ENCODE data around the gene OAS3.
"Not testable (repeated sequence)": the region's sequence is repeated elsewhere in the genome, so short reads cannot be mapped to it uniquely, and the experiment has no call there.

OAS3 gene

DNA sequence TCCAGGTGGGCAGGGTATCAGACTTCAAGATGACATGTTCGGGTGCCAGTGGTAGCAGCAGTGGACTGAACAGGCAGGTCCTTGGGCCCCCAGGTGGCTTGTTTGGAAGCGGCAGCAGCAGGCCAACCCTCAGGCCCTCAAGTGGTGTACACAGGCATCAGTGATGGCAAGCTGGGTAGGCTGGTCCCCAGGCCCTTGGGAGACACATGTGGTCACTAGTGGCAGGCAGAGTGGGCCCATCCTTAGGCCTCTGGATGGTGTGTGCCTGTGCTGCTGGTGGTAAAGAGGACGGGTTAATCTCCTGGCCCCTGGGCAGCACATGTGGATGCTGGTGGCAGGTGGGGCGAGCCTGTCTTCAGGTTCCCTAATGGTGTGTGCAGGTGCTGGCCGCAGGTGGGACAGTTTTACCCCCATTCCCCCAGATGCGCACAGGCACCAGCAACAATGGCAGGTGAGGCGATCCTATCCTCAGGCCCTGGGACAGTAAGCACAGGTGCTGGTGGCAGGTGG lies 48.1 kb downstream of the OAS3 start:
- no peak for DNase-seq

DNA sequence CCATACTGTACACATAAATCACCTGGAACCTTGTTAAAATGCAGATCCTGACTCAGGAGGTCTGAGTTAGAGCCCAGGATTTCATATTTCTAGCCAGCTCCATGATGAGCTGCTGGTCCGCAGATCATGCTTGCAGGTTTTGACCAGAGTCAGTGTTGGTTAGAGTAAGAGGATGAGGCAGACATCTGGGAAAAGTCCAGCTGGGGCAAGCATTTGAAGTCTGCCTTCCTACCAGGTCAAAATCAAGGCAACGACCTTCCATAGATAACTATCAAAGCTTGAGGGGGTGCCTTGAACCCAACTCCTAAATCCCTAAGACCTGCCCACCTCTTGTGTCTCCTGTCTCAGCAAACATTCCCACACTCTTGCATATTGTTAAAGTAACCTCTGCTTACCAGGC lies 49.3 kb downstream of the OAS3 start:
- no peak for DNase-seq

GRCh38 chr12:112988224-112988623 lies 50.0 kb downstream of the OAS3 start:
- no peak for DNase-seq

GRCh38 chr12:112988823-112989385 lies 50.6 kb downstream of the OAS3 start:
- not testable (repeated sequence) for DNase-seq

DNA sequence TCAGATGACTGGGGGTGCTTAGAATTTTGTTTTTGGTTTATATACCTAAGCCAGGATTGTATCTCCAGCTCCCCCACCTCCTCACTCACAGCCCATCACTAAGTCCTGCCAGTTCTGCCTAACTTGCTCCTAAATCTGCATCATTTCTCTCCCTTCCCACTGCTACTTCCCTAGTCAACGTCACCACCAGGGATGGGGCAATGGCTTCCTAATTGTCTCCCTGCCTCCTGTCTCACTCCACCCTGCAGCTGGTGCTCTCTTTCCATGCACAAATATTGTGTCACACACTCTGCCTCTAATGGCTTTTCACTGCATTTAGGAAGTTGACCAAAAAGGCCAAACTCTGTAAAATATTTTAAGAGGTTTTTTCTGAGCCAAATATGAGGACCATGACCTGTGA lies 51.5 kb downstream of the OAS3 start:
- no peak for DNase-seq

- DNase-seq = peak; percentile 16
Measured at GRCh38 chr12:112992541-112993398, 54.5 kb downstream of the OAS3 start.

- DNase-seq = no peak
Measured at GRCh38 chr12:112995008-112995407, 56.7 kb downstream of the OAS3 start.

DNA sequence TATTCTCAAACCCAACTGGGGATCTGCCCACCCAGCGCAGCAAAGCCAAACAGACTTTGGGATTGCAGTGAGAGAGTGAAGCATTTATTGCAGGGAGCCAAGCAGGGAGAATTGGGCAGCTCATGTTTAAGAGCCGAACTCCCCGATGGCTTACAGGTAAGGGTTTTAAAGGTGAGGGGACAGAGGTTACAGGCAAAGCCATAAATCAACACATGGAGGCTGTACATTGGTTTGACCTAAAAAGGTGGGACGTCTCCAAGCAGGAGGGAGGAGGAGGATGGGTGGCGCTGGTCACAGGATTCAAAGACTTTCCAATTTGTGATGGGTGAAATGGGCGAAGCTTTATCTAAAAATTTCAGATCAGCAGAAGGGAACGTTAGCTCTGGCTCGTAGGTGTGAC lies 58.2 kb downstream of the OAS3 start:
- DNase-seq = no peak

GRCh38 chr12:112997506-112997905 lies 59.2 kb downstream of the OAS3 start:
- no peak for DNase-seq

- no peak for DNase-seq
Measured at GRCh38 chr12:112998987-112999767, 60.9 kb downstream of the OAS3 start.

DNA sequence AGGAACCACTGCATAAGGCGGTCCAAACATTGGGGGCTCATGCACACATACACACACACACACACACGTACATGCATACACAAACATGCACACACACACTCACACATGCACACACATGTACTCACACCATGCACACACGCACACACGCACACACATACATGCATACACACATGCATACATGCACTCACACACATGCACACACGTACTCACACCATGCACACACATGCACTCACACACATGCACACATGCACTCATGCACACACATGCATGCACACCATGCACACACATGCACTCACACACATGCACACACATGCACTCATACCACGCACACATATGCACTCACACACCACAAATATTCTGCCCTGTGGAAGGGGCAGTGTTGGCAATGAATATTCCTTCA lies 62.2 kb downstream of the OAS3 start:
- DNase-seq = no peak

DNA sequence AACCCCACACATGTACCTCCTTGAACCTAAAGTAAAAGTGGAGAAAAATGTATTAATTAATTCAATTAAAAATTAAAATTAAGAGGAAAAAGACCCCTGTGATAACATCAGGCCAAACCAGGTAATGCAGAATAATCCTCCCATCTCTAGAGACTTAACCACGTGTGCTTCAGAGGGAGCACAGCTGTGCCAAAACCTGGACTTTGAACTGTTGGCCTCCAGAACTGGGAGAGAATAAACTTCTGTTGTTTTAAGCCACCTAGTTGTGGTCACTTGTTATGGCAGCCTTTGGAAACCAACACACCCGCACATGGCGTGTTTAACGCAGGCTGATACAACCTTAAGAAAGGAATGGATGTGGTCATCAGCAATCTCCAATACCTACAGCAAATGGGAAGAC lies 63.9 kb downstream of the OAS3 start:
- DNase-seq = no peak

- no peak for DNase-seq
Measured at GRCh38 chr12:113002676-113003075, 64.4 kb downstream of the OAS3 start.

DNA sequence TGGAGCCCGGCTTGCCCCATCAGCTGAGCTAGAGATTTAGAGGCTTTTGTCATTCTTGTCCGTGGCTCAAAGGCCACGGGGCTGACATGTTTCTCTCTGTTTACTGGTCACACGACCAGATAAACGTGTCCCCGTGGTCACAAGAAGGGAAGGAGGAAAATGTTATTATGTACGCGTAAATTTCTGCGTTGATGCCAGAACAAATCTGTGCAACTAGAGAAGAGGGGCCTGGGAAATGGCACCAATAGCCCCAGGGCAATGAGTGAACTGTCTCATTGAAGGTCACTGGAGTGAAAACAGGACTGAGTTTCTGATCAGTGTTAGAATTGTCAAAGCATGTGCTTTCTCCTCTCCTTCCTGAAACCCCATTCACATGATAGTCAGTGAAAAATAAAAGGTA lies 65.4 kb downstream of the OAS3 start:
- no peak for DNase-seq

GRCh38 chr12:113005762-113006161 lies 67.5 kb downstream of the OAS3 start:
- no peak for DNase-seq

- DNase-seq = no peak
Measured at GRCh38 chr12:113006206-113006605, 67.9 kb downstream of the OAS3 start.

DNA sequence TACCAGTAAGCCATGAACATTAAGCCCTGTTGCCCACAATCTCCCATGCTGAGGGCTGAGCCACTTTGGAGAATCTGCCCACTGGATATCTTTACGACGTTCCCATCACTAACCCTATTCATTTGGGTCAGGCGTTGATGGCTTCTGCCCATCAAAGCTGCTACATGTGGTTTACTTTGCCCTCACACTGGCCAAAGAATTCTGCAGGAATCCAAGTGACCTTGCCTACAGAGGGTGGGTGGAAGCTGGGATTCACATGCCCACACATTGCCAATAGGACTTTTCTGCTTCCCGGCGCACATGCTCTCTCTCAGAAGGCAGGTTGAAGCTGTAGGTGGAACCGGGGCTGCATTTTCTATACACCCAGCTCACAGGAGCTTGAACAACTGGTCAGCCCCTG lies 68.4 kb downstream of the OAS3 start:
- DNase-seq = no peak

- DNase-seq = no peak
Measured at GRCh38 chr12:113007166-113007565, 68.9 kb downstream of the OAS3 start.

DNA sequence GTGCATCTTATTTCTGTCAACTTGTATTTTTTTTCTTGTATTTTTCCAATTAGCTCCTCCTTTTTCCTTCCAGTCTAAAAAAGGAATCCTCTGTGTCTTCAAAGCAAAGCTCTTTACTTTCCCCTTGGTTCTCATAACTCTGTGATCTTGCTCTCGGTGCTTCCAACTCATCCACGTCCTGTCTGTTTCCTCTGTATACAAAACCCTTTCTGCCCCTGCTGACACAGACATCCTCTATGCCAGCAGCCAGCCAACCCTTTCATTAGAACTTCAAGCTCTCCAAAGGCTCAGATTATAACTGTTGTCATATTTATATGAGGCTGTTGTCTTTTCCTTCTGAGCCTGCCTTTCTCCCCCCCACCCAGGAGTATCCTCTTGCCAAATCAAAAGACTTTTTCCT lies 72.4 kb downstream of the OAS3 start:
- no peak for DNase-seq

DNA sequence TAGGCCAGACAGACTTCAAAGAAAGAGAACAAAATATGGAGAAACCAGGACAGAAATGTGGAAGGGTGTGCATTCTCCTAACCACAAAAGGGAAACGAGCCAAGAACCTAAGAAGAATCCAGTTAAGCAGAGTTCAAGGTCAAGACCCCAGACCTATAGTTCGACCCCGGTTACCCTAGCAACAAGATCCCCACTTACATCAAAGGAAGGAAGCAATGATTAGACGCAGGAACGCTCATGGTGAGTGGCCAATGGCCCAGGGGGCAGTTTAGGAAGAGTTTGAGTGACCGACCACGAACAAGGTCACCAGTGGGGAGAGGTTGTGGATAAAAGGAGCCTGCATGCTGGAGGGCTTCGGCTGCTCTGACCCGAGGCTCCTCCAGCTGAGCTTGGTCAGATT lies 76.3 kb downstream of the OAS3 start:
- DNase-seq = no peak

GRCh38 chr12:113016796-113017195 lies 78.5 kb downstream of the OAS3 start:
- DNase-seq = no peak

- DNase-seq = no peak
Measured at GRCh38 chr12:113019025-113019424, 80.8 kb downstream of the OAS3 start.

DNA sequence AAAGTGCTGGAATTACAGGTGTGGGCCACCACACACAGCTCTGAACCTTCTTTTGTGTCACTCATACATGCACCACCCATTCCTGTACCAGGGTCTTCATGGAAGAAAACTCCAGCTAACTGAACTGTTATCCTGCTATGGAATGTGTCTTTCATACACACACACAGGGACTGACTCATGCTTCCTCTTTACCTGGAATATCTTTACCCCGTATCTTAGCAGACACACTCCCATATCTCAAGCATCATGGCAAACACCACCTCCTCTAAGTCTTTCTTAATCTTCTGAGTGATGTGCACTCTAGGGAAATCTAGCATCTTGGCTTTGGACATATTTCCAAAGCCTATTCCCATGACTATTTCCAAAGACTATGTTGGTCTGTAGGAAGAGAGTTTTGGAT lies 83.2 kb downstream of the OAS3 start:
- DNase-seq = no peak

Measured in activated gamma-delta T cell treated with Interleukin-2 at 50 U/mL for 16 hours (primary cell).